Activated CD8-positive, alpha-beta memory T cell treated with anti-CD3 and anti-CD28 coated beads, Interleukin-2, amount 50 U/mL, for 24 hours (primary cell): ENCODE results near the gene CCDC102B.
"Not testable (repeated sequence)": the region's sequence is repeated elsewhere in the genome, so short reads cannot be mapped to it uniquely, and the experiment has no call there.

Experiments
- DNase-seq: peaks from one replicate; pipeline ENCODE4 v3.0.0-alpha.2; 2020; ENCODE audit errors: extremely low read depth

Gene CCDC102B

DNA sequence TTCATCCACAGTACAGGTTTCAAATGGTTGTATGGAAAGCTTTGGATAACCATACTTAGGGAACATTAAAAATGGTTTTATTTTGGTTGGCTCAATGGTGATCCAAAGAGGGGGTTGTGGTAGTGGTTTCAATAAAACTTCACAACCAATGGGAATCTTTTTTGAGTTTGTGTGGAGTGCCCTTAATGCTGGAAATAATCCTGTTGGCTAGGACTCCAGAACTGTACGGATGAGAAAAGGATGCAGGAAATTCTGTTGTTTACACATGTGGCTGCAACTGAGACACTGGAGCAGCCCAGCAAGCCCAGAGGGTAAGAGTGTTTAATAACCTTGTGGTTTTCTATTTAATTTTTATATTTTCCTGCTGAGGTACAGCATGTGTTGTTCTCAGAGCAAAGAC is at the start of gene CCDC102B:
Gene CCDC102B, plus strand, starts transcription at position 210 of the 400 bp plus-strand sequence. CDS start 38,684 bp downstream, outside the sequence.
- DNase-seq = no peak

DNA sequence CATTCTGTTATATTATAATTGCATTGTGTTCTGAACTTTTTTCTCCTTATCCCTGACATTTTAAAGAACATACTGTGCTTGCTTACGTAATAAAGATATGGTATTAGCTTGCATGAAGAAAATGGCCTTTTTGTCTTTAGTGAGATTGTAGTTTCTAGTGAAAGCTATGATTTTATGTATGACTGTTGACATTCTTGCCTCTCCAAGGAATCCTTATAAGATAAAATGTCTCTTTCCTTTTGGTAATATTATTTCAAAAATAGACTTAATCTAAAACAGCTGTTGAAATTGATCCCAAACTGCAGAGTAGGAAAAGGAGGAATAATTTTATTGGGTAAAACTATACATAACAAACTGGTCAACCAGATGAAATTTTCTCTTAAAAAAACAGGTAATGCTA is 40.8 kb upstream of the CCDC102B start:
- DNase-seq = no peak

DNA sequence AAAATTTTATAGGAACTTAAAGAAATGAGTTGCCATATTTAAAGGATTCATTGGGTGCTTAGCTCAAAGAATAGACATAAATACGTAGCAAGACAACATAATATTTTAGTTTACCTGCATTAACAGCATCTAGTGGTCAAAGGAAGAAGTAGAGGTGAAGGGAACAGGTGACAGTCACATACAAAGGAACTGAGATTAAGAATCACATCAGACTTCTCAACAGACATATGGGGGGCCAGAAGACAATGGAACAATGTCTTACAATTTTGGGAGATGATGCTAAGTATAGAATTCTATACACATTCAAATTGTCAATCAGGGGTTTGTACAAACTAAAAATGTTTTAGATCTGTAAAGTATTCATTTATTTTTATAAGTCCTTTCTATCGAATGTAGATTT is 38.6 kb upstream of the CCDC102B start:
- DNase-seq = no peak

DNA sequence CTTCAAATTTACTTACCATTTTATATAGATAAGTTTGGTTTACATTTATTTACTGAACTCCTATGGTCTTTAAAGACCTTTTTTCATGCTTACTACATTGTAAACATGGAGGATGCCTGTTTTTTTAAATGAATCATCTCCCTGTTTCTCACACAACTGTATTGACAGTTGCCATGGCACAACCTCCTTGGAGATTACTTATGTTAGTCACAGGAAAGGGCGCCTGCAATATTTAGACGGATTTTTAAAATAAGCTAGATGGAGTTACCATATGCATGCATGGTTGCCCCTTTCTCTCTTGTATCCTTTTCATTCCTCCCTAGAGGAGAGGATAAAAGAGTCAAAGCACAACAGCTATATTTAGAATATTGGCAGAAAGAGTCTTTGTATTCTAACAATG is 34.8 kb upstream of the CCDC102B start:
- no peak for DNase-seq

DNA sequence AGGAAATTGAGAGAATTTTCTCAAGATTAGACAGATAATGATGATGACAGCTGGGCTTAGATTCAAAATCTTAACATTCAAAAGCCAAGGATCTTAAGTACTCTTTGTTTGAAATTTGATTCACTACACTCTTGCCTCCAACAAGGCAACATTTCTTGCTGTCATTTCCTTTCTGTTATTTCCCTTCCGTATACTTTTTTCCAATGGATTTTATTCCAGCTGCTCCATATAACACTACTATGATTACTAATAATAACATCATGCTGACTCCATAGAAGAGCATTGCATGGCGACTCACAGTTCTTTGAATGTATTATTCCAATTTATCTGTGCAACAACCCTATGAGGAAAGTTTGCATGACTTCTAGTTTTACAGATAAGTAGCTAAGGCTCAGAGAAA is 33.9 kb upstream of the CCDC102B start:
- DNase-seq = no peak

DNA sequence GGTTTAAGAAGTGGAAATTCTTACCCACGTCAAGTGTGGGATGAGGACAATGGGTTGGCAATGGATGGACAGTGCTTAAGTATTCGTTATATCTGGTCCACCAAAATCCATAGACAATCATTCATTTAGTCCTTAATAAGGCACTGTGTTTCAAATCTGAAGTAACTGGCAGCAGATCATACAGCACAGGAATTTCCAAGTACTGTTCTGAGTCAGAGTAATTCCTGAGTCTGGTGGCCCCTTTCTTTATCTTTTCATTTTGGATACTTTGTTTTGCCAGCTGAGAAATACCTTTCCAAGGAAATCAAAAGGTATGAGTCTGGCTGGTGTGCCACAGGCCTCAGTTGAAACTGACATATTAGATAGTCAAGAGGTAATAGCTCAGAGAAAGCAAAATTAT is 31.4 kb upstream of the CCDC102B start:
- no peak for DNase-seq

DNA sequence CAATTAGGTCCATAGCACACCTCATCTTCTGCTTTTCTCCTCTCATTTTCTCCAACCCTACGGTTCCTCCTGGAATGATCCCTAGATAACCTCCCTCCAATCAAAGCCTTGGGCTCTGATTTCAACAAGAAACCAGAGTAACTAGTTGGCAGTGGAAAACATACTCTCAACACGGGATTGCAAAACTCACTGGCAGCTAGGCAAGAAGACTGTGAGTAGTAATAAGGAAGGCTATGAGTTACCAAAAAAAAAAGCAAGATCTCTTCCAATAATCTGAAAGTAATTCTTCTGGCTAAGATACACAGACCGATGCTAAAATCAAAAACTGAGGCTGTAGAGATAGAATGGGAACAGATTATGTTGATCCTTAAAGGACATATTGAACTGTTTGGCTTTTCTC is 28.4 kb upstream of the CCDC102B start:
- DNase-seq = no peak

DNA sequence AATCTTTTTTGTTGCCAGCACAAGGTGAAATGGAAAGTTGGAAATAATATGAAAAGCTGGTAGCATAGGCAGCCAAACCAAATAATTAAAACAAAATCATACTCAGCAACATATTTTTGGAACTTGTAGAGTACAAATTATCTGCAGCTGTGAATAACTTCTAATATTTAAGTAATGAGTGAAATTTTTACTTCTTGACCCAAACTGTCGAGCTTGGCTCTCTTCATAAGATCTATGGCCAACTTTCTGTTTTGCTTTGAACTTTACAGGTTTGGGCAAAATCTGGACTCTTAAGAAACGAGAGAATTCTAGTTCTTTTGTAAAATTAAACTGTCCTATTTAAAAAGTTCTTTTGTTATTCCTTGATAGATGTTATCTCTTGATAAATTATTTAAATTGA is 25.6 kb upstream of the CCDC102B start:
- DNase-seq = no peak

DNA sequence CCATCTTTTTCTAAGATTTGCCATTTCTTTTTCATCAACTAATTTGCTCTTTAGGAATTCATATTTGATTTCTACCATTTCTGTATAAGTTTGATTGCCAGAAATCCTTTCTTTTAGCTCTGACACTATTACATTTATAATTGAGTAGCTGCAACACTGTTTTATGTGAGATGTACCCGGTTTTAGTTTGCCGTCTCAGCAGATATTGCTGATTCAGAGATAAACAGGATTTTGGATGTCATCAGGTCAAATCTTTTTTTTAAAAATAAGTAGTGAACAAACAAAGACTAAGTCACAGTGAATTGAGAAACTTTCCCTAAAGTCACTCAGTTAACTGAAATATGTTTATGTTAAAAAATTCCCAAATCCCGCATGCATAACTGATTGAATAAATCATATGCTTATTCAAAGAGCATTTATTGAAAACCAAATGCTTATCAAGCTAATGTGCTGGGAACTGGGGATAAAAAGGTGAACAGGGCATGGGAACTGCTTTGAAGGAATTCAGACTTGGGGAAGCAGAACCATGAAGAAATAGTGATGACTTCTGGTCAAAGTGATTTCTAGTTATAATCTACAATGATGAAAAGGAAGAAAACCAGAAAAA is 19.5 kb upstream of the CCDC102B start:
- DNase-seq = no peak

DNA sequence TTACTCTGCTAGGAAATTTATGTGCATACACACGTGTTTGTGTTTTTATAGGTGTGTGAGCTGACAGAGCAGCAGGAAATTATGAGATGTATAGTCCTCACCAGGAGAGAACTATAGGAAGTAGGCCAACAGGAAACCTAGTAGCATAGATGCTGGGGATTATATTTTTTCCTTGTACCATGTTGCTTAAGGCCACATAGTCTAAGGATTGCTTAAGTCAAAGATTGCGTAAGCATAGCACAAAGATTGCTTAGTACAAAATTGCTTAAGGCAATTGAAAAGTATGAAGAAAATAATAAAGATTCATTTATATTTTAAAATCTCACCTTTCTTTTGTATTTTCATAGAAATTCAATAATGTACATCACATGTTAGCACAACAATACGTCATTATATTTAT is 18.7 kb upstream of the CCDC102B start:
- no peak for DNase-seq

DNA sequence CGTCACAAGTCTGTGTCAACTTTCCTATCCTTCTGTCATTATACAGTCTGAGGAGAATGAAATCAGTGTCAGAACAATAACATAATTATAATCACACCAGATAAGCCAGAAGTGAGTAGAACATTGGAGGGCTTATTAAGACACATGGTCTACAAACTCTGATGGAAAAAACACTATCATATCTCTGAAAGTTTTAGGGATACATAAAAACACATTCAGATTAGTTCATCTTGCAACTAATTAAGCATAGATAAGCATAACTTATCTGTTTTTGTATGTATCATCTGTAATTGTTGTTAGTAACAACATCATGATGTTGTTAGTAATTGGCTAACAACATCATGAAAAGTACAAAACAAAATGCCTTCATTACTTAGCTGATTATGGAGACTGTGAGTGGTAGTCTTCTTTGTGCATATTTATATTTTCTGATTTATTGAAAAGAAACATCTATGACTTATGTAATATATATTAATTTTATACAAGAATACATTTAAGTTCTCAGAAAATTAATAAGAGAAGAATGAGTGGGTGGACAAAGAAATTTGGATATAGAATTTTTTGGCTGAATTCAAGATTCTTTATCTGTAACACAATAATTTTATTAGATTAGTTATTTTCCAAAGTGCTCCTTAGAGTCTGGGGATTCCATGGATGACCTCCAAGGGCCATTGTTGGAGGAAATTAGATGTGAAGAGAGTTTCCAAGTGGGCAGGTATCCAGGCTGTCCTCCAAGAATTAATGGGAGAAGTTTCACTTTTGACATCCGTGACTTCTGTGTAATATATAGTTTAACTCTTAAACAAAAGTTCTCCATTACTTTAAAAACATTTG is 16.9 kb upstream of the CCDC102B start:
- no peak for DNase-seq

DNA sequence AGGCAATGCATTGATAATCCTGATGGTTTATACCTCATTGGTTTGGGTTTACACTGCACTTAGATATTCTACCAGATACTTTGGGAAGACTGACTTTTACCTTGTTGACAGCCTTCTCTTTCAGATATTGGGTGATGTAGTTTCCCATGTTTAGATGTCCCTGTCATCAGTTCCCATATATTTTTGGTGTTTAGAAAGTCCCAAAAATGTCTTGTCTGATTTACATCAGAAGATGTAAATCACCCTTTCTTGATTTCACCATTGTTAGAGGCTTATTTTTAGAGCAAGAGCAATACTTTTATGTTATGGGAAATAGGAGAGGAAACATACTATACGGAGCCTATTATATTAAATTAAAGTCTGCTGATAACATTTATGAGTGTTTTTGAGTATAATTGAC is 14.4 kb upstream of the CCDC102B start:
- no peak for DNase-seq

DNA sequence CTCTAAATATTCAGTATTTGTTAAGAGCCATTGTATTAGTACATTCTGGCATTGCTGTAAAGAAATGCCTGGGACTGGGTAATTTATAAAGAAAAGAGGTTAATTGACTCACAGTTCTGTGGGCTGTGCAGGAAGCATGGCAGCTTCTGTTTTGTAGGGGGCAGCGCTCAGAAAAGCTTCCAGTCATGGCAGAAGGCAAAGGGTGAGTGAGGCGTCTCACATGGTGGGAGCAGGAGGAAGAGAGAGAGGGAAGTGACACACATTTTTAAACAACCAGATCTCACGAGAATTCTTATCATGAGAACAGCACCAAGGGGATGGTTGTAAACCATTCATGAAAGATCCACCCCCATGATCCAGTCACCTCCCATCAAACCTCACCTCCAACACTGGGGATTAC is 13.8 kb upstream of the CCDC102B start:
- no peak for DNase-seq

DNA sequence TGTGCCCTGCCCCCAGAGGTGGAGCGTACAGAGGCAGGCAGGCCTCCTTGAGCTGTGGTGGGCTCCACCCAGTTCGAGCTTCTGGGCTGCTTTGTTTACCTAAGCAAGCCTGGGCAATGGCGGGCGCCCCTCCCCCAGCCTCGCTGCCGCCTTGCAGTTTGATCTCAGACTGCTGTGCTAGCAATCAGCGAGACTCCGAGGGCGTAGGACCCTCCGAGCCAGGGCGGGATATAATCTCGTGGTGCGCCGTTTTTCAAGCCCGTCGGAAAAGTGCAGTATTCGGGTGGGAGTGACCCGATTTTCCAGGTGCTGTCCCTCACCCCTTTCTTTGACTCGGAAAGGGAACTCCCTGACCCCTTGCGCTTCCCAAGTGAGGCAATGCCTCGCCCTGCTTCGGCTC is 7.6 kb upstream of the CCDC102B start:
- not testable (repeated sequence) for DNase-seq

DNA sequence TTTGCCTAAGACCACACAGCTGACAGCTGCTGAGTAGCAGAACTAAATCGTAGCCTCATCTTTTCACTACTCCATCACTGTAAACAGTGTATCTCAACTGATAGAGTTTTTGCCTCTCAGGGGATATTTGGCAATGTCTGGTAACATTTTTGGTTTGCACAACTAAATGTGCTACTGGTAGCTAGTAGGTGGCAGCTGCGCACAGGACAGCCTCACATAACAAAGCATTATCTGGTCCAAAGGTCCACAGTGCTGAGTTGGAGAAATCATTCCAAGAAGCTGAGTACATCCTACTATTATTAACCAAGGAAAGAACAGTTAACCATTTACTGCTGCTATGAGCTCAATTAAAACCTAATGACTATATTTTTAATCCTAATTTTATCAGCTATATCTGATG is 6.1 kb upstream of the CCDC102B start:
- no peak for DNase-seq

DNA sequence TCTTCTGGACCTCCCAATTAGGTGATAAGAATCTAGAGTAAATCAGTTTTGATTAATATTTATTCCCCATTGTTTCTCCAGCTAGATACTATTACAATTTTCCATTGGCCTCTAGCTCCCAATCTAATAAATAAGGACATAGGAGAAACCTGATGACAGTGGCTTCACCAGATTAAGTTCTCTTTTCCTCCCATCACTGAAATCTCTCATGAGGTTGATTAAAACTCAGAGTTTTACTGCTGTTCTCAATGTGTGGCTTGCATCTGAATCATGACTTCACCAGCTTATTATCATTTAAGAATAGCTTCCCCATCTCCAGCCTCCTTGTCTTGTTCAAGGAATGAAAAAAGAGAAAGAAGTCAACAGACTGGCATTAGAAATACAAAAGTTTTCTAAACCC is 3.9 kb upstream of the CCDC102B start:
- DNase-seq = no peak

DNA sequence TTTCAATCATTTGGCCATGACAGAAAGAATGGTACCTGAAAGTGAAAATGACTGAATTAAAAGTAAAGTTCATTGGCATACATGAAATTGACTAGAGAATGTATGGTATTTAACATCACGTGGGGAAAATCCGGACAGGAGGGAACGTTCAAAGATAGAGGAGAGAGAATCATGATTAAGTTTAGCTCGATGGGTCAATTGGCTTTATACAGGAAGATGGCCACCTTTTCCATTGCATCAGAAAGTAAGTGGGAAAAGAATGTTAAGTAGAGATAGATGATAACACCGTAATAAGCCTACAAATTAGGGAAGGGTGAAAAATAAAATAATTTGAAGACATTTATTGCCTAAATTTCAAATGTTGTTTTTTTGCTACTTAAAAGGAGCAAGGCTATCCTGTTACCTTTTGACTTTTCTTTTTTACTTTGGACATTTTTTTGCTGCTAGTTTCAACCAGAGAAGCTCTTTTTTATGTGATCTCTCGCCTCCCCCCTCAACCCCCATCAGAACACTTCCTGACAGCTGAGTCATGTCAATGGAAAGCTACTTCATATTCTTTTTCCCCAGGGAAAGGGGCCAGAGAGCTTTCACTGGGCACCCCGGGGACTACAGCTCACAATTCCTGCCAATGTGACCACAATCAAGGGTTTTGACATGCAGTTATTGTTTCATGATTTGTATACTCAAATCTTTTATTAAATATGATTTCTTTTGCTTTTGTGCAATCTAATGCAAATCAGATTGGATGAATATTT is 767 bp upstream of the CCDC102B start:
- no peak for DNase-seq

DNA sequence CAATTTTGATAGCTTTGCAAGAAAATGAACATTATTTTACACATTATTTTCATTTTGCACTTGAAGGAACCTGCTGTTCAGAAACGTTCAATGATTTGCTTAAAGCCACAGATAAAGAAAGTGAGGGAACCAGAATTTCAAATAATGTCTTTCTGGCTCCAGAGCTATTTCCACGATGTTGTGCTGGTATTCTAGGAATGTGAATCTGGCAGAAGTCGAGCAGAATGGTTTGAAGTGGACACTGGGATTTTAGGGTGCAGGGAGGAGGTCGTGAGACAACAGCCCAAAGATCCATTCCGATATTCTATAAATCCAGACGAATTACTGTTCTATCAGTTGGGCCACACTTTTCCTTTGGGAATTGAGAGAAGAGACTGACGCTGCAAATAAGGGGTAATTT is 2.2 kb downstream of the CCDC102B start:
- no peak for DNase-seq

DNA sequence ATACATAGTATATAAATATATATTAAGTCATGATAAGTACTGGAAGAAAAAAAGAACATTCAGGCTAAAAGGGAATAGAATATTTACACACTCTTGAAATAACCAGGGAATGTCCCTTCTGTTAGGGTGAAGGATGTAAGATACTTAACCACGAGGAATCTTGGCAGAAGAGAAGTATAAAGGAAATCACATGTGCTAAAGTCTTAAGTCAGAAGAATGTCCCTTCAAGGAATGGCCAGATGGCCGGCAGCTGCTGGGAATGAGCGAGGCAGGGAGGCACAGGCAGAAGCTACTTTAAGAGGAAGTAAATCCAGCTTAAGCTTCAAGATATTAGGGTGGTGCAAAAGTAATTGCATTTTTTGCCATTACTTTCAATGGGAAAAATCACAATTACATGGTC is 5.5 kb downstream of the CCDC102B start:
- DNase-seq = no peak

DNA sequence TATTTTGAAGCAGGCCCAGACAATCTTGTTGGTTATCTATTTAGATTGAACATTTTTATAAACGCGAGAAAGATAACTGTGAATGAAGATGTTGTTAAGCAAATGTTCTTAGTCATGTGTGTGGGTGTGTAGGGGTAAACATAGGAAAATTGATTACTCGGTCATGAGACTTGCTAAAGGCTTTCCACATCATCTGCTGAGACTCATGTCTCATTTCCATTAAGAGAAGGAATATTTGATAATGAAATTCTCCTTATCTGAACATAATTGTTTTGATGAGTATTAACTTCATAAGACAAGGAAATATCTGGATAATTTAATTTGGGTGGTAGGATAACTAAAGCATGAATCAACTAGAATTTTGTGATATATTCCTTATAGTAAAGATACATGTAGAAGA is 19.7 kb downstream of the CCDC102B start:
- no peak for DNase-seq

DNA sequence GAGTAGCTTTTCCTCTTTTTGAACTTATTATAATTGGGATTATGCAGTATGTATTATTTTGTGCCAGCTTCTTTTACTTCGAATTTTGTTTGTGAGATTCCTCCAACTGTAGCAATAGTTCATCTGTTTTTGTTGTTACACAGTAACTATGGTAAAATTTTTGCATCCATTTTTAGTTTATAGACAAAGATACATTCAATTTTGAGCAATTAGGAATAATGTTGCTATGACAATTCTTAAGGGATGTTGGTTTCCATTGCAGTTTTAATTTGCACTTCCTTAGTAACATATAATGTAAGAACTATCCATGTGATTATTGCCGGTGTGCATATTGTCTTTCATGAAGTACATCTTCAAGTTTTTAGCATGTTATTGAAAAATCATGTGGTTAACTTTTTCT is 20.7 kb downstream of the CCDC102B start:
- no peak for DNase-seq

DNA sequence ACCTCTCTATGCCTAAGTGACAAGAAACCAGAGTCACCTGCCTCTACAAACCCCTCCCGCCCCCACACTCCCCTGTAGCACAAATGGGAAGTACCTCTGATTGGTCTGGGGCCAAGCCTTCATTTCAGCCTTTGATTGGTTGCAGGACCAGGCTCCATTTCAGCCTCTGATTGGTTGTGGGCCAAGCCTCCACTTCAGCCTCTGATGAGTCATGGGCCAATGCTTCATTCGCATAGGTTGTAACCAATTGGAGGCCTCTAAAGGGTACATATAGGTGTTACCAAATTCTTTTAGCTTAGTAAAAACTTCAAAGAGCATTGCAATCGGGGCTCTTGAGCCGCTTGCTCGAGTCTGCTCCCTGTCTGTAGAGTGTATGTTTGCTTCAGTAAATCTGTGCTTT is 25.0 kb downstream of the CCDC102B start:
- DNase-seq = no peak

DNA sequence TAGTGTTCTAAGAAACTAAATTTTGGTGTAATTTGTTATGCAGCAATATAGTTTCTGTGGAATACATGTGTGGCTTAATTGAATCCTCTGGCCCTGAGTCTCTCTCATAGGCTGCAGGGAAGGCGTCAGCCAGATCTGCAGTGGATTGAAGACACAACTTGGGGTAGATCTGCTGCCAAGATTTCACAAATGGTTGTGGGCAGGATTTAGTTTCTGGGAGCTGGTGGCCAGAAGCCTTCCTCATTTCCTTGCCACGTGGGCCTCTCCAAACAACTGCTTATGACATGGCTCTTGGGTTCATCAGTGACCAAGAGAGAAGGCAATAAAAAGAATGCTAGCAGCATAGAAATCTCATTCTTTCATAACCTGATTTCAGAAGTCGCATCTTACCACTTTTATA is 28.2 kb downstream of the CCDC102B start:
- no peak for DNase-seq
